Right forelimb (tissue), 1 donor: ENCODE data around the gene ATP2C2.
"Not testable (repeated sequence)": the region's sequence is repeated elsewhere in the genome, so short reads cannot be mapped to it uniquely, and the experiment has no call there.

Experiments
- DNase-seq: peaks from one replicate; pipeline ENCODE4 v3.0.0-alpha.2; 2018

Gene ATP2C2, protein sequence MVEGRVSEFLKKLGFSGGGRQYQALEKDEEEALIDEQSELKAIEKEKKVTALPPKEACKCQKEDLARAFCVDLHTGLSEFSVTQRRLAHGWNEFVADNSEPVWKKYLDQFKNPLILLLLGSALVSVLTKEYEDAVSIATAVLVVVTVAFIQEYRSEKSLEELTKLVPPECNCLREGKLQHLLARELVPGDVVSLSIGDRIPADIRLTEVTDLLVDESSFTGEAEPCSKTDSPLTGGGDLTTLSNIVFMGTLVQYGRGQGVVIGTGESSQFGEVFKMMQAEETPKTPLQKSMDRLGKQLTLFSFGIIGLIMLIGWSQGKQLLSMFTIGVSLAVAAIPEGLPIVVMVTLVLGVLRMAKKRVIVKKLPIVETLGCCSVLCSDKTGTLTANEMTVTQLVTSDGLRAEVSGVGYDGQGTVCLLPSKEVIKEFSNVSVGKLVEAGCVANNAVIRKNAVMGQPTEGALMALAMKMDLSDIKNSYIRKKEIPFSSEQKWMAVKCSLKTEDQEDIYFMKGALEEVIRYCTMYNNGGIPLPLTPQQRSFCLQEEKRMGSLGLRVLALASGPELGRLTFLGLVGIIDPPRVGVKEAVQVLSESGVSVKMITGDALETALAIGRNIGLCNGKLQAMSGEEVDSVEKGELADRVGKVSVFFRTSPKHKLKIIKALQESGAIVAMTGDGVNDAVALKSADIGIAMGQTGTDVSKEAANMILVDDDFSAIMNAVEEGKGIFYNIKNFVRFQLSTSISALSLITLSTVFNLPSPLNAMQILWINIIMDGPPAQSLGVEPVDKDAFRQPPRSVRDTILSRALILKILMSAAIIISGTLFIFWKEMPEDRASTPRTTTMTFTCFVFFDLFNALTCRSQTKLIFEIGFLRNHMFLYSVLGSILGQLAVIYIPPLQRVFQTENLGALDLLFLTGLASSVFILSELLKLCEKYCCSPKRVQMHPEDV

DNA sequence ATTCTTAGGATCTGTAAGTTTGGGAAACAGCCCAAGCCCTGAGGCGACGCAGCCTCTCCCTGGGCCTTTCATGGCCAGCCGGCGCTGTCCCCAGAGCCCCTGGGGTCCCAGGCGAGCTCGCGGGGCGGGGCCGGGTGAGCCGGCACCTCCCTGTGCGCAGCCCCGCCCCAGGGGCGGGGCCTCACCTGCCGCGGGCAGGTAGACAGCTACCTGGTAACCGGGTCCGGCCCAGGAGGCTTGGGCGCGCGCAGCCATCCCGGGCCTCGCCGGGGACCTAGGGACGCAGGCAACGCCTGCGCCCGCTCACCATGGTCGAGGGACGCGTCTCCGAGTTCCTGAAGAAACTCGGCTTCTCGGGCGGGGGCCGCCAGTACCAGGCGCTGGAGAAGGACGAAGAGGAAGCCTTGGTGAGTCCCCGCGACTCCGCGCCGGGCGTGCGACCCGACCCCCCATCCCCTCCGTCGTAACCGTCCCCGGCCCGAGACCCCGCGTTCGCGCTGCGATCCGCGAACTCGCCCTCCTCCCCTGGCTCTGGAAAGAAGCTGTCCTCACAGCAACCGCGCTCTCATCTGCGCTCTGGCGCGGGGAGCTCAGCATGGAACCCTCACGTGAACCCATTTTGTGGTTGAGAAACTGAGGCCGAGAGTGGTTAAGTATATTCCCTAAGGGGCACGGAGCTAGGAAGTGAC, at the start of gene ATP2C2:
Gene ATP2C2, plus strand, starts transcription at position 231 of the 689 bp plus-strand sequence. Its CDS starts 78 bp downstream, at position 309.
- no peak for DNase-seq

DNA sequence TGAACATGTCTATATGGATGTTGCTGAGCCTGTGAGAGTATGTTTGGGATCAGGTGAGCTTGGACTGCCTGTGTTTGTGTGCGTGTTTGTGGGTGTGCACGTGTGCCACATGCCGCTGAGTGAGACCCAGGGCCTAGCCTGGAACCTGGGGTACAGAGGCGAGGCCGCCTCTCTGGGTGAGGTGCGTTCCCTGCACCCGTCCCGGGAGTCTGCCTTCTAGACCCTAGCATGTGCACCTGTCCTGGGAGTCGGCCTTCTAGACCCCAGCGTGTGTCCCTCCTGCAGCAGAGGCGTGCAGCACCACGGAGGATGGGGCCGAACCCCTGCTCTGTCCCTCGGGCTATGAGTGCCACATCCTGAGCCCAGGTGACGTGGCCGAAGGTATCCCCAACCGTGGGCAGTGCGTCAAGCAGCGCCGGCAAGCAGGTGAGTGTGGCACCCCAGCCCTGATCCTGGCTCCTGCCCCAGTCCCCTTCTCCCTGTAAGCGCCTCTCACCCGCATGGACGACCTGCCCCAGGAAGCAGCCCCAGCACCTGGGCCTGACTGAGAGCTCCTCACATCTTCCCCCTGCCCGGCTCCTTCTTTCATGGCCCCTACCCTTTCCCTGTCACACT, 49.1 kb upstream of the ATP2C2 start:
- DNase-seq = no peak

DNA sequence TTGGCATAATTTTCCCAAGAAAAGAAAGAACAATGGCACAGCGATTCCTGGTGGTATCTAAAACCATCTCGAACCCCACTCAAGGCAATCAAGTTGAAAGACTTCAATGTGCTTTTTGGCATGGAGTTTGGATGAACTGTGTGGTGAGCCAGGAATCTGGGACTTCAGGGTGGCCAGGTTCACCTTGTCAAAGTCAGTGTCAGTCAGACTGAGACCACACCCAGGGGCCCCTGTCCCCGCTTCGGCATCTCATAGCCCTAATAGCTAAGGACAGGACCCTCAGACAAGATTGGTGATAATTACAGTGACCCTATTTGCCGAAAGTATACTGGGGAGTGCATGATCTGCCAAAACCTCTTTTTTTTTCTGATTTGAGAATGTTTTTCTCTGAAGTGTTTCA, 47.8 kb upstream of the ATP2C2 start:
- DNase-seq = no peak

DNA sequence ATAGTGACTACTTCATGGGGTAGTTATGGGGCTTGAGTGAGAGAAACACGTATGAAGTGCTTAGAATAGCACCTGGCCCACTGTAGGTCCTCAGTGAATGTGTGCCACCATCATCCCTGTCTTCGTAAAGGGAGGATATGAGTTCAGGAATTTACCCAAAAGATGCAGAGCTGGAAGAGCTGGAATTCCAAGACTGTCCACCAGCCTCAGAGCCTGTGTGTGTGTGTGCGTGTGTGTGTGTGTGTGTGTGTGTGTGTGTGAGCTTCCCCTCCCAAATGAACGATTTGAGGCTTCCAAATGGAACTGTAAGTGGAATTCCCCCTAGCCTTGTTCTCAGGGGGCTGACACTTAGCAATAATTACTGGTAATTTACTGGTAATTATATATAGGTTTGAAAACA, 46.4 kb upstream of the ATP2C2 start:
- no peak for DNase-seq

DNA sequence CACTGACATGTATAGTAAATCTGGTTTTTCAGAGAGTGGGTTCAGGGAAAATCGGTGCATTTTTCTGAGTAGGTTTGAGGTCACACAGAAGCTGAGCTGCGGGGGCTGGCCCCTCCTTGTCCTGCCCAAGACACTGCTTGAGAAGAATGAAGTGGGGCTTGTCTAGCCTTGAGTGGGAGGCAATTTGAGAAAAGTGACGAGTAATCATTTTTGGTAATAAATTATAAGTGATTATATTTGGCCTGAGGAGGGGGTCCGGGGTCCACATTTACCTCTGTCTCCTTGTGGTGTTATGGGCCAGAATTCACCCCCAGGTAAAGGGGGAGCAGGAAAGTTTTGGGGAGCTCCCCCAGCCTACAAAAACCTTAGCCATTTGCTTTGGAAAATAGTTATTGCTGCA, 45.6 kb upstream of the ATP2C2 start:
- DNase-seq = no peak

DNA sequence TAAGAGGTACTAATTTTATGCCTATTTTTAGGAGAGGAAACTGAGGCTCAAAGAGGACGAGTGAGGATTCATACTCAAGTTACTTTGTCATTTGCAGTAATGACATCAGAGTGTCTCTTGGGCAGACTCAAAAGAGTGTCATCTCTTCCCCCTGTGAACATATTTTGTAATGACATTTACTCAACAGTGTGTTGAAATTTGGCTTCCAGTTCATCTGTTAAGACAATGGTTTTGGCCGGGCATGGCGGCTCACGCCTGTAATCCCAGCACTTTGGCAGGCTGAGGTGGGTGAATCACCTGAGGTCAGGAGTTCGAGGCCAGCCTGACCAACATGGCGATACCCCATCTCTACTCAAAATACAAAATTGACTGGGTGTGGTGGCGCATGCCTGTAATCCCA, 44.7 kb upstream of the ATP2C2 start:
- no peak for DNase-seq

DNA sequence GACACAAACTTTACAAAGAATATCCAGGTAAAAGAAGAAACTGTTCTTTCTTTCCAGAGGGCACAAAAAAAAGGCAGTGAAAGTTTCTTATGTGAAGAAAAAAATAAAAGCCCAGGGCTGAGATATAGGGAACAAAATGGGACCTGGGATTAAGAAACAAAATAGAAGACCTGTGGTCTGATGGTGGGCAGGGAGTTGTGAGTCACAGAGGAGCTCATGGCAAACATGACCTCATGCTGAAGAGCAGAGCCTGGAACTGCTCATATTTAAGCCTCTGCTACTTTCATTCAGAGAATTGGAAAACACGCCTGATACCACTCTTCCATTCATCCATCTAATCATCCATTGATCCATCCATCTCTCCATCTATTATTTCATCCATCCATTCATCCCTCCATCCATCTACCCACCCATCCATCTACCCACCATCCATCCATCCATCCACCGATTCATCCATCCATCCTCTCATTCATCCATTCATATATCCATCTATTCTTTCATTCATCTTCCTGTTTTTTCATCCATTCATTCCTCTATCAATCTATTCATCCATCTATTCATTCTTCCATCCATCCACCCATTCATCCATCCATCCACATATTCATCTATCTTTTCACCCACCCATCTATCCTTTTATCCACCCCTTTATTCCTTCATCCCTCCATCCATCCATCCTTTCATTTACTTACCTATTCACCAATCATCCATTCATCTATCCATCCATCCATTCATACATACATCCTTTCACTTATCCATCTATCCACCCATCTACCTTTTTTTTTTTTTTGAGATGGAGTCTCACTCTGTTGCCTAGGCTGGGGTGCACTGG, 43.7 kb upstream of the ATP2C2 start:
- no peak for DNase-seq

DNA sequence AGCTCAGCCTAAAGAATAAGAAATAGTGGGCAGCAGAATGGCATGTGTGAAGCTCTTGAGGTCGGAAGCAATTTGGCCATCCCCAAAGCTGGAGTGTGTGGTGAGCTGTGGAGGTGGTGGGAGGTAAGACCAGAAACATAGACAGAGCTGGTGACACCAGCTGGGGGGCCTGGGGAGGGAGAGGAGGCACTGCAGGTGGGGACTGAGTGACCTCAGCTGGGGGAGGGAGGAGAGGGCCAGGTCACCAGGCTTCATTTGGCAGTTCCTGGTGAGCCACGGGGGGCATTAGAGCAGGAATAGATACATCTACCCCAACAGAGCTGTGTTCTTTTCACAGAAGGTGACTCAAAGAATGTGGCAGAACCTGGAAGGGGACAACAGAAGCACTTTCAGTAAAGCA, 41.8 kb upstream of the ATP2C2 start:
- DNase-seq = no peak

DNA sequence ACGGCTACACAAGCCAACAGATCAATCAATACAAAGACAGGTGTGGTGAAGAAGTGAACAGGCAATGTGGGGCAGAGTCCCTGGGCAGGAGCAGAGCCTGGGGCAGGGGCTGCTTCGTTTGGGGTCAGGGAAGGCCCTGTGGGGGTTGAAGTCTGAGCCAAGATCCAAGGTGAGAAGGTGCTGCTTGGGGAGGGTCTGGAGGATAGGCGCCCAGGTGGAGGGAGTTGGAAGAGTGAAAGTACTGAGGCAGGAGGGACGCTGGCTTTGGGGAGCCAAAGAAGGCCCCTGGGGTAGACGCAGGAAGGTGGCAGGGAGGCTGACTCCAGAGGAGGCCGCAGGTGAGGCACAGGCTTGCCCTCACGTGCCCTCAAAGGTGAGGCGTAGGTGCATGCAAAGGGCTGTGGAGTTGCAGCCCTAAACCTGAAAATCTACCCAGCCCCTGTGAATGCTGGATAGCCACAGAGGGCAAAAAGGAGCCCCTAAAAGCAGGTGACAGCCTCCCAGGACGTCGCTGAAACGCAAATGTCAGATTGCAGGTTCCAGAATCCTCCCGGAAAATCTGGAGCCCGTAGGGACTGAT, 40.3 kb upstream of the ATP2C2 start:
- DNase-seq = no peak

DNA sequence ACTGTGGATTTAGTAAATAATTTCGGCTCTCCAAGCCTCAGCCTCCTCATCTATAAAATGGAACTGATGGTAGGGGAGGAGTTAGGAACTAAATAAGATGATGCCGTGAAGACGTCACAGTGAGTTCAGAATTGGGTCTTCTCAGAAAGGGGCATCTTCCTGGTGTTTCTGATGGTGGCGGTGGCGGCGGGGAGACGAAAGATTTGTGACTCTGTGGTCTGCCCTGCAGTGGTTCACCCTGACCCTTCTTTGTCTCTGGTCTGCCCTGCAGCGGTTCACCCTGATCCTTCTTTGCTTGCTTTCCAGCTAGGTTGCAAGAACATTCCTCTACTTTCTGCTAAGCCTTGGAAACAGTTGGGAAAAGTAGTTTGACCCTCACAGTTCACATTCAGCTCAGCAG, 39.3 kb upstream of the ATP2C2 start:
- no peak for DNase-seq

DNA sequence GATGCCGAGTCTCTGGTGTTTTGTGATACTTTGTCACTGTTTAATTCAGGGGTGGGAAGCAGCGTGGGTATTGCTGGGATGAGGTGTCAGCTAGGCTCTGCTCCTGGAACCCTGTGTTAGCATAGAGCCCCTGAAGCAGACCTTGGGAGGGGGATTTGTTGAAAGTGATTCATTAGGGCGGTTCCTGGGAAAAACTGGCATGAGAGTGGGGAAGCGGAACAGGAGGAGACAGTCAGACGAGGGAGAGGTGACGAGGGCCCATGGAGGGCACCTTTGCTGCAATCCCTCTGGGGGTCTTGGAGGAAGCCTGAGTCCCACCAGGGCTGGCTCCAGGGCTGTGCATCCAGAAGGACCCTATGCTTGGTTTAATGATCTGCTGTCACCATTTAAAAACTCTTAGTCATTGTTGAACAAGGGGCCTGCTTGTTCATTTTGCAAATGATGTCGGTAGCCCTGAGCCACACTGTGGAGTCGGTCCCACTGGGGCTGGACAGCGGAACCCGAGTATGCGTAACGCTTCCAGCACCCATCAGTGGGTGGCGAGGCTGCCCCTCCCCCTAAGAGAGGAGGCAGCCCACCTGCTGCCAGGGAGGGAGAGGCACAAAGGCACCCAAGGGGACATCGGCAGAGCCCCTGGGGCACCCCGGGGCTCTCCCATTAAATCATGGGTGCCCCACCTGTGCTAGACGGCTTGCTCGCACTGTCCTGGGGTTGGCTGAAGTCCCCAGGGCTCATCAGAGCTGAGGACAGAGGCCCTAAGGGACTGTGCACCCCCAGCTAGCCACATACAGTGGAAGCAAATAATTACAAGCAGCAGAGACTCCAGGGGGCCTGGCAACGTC, 38.3 kb upstream of the ATP2C2 start:
- DNase-seq = no peak

DNA sequence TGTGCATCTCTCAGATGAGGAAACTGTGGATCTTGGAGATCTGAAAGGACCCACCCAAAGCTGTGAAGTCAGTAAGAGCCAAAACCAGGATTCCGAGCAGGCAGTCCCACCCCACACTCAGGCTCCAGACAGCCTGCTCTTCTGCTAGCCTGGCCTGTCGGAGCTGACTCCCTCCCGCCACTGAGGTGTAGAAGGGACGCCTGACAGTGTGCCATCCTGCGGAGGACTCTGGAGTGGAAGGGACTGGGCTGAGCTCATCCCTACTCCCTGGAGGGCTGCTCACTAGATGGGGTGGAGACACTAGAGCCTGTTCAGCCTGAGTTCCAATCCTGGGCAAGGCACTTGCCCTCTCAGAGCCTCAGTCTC, 37.7 kb upstream of the ATP2C2 start:
- no peak for DNase-seq

DNA sequence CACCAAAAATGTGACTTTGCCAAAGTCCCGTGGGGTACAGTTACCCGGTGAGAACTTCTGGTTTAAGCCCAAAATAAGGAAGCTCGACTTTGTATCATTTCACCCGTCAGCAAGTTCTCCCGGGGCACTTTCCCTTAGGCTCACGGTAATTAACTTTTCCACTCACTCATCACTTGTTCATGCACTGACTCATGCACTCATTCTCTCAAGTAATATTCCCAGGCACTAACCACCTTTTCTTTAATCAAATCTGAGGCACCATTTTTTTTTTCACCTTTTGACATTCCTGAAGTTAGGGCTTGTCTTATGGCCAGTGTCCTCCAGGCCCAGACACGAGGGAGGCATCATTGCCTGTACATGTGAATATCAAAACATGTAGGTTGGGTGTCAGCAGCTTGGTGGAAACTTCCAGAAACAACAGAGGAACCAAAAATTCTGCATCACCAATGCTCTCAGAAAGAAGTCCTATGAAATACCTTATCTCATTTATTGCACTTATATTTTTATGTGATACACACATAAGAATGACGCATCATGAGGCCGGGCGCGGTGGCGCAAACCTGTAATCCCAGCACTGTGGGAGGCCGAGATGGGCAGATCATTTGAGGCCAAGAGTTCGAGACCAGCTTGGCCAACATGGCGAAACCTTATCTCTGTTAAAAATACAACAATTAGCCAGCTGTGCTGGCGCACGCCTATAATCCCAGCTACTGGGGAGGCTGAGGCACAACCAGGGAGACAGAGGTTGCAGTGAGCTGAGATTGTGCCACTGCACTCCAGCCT, 36.1 kb upstream of the ATP2C2 start:
- no peak for DNase-seq

DNA sequence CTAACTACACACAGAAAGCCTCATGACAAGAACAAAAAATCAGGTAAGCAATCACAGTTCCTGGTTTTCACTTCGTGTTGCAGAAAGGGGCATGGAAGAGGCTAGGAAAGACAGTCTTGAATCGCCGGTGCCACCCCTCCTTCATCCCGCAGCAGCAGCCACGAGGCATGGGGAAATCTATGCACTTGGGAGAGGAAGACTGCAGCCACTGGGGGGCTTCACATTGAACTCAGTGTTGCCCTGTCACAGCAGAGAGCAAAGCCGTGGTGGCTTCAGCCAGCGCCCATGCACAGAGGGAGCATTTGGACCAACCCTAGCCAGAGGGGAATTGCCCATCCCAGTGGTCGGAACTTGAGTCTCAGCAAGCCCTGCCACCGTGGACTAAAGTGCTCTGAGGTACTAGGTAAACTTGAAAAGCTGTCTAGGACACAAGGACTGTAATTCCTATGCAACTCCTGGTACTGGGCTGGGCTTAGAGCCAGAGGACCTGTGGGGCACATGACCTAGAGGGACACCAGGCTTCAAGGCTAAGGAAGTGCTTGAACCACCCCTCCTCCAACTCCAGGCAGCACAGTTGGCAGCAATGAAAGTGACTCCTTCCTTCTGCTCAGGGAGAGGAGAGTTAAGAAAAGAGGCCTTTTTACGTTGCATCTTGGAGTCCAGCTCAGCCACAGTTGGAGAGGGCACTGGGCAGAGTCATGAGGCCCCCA, 35.2 kb upstream of the ATP2C2 start:
- no peak for DNase-seq

DNA sequence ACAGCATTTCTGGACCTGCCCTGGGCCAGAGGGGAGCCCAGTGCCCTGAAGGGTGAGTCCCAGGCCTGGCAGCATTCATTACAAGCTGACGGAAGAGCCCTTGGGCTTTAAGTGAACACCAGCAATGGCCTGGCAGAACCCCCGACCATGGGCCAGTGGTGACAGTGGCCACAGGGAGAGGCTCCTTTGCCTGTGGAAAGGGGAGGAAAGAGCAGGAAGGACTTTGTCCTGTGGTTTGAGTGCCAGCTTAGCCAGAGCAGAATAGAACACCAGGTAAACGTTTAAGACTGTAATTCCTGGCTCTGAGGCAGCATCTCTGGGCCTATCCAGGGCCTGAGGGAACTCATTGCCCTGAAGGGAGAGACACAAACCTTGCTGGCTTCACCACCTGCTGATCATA, 34.3 kb upstream of the ATP2C2 start:
- no peak for DNase-seq

DNA sequence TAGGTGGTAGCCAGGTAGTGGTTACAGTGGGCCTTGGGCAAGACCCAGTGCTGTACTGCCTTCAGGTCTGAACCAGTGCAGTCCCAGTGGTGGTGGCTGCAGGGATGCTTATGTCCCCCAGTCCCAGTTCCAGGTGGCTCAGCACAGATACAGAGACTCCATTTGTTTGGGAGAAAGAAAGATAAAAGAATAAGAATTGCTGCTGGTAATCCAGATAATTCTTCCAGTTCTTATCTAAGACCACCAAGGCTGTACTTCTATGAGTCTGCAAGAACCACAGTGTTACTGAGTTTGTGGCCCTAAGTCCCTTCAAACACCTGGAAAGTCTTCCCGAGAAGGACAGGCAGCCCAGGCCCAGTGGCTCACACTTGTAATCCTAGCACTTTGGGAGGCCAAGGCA, 33.9 kb upstream of the ATP2C2 start:
- DNase-seq = no peak

DNA sequence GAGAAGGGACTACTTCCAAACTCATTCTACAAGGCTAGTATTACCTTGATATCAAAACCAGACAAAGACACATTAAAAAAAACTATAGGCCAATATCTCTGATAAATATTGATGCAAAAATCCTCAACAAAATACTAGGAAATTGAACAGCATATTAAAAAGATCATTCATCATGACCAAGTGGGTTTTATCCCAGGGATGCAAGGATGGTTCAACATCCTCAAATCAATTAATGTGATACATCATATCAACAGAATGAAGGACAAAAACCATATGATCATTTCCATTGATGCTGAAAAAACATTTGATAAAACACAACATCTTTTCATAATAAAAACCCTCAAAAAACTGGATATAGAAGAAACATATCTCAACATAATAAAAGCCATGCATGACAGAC, 31.1 kb upstream of the ATP2C2 start:
- not testable (repeated sequence) for DNase-seq

DNA sequence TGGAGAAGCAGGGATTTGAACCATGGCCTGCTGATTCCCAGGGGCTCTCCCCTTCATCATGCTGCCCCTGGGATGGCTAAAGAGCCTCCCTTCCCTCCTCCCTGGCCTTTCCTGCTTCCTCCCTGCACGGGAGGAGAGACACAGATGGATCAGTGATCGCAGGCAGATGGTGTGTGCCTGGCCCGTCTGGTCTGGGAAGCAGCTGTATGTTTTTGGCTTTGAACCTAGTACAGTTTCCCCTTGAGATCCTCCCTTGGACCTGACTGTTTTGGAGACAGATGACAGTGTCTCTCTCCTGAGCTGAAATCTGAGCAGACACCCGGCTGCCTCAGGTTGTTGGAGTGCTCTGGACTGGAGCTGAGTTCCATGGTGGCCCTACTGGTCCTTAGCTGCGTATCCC, 29.0 kb upstream of the ATP2C2 start:
- DNase-seq = peak; percentile 67

DNA sequence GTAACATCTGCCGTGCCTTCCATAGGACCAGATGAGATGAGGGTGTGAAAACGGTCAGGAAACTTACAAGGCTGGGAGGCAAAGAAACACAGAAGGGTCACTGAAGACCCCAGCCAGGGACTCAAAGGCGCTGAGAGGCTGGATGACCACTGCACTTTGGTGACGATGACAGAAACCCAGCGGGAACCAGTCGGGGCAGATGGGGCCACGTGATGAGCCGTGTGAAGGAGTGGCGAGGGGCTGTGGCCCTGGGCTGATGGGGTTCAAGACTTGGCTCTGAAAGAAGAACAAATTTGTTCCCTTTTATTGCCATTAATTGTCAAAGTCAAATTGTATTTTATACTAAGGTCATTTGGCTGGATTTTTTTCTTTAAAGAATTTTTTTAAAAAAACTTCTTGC, 28.6 kb upstream of the ATP2C2 start:
- DNase-seq = no peak
